HCEC 1CT (cell line): ENCODE measurements around the gene INTS15.
A peak's percentile ranks its signal among the peaks of the same experiment; 100 is the strongest.
"Not testable (repeated sequence)": the region's sequence is repeated elsewhere in the genome, so short reads cannot be mapped to it uniquely, and the experiment has no call there.

Experiments
- DNase-seq: peaks from one replicate; pipeline ENCODE4 v3.0.0-alpha.2; 2017

INTS15 gene

DNA sequence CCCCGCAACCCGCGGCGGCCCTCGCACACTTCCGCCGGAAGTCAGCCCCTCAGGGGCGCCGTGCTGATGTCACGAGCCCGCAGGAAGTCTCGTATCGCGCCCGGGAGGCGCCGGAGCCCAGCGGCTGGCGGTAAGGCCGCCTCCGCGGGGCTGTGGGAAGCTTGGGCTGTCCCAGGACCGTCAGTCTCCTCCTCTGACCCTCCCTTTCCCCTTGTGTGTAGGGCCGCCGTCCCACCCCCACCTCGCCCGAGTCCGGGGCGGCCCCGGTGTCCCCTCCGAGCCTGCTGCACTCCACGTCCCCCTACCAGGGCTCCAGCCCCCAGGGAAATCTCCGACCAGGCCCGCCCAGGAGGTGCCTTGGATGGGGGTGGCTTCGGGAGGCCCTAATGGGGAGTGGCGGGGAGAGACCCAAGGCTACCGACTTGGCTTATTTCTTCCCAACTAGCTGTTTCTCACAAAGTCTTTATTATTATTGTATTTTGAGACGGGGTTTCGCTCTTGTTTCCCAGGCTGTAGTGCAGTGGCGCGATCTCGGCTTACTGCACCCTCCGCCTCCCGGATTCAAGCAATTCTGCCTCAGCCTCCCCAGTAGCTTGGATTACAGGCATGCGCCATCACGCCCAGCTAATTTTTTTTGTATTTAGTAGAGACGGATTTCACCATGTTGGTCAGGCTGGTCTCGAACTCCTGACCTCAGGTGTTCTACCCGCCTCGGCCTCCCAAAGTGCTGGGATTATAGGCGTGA, 12.3 kb upstream of the INTS15 start, which contains the start of gene ZDHHC4:
ZDHHC4 (plus strand) TSS at position 86 of the 745 bp plus-strand sequence. CDS start 3,108 bp downstream, outside the sequence.
- peak; percentile 84 for DNase-seq

DNA sequence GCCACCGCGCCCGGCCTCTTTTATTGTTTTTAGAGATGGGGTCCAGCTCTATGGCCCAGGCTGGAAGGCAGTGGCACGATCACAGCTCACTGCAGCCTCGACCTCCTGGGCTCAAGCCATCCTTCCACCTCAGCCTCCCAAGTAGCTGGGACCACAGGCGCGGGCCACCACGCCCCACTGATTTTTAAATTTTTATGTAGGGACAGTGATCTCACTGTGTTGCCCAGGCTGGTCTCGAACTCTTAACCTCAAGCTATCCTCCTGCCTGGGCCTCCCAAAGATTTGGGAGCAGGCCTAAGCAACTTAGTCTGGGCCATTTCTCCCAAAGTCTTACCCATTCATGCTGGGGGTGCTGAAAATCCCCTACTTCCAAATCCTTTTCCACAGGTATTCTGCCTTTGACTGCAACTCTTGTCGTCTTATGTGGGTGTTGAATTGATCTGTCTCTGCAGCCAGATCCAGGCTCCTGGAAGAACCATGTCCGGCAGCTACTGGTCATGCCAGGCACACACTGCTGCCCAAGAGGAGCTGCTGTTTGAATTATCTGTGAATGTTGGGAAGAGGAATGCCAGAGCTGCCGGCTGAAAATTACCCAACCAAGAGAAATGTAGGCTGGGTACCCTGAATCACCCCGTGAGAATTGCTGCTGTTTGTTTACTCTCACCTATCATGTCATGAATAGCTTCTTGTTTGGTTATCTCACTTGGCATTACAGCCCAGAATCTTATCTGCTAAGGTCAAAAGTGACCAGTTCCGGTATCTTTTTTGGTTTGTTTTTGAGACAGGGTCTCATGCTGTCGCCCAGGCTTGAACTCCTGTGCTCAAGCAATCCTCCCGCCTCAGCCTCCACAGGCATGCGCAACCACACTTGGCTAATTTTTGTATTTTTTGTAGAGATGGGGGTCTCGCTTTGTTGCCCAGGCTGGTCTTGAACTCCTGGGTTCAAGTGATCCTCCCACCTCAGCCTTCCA, 11.4 kb upstream of the INTS15 start:
- peak; percentile 3 for DNase-seq

DNA sequence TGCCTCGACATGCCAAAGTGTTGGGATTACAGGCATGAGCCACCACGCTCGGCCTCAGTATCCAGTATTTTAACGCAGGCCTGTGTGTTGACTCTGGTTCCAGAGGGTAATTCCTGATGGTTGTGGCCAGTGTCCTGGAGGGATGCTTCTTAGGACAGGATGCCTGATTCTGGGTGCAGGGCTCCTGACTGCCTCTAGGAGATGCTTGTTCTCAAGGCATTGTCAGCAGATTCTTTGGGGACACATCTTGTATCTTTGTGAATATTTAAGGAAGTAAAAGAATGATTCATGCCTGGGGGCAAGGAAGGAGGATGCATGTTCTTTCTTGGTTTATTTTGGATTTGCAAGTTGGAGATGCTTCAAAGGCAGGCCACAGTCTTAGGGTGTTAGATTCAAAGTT, 10.4 kb upstream of the INTS15 start:
- DNase-seq, result peak; percentile 40

DNA sequence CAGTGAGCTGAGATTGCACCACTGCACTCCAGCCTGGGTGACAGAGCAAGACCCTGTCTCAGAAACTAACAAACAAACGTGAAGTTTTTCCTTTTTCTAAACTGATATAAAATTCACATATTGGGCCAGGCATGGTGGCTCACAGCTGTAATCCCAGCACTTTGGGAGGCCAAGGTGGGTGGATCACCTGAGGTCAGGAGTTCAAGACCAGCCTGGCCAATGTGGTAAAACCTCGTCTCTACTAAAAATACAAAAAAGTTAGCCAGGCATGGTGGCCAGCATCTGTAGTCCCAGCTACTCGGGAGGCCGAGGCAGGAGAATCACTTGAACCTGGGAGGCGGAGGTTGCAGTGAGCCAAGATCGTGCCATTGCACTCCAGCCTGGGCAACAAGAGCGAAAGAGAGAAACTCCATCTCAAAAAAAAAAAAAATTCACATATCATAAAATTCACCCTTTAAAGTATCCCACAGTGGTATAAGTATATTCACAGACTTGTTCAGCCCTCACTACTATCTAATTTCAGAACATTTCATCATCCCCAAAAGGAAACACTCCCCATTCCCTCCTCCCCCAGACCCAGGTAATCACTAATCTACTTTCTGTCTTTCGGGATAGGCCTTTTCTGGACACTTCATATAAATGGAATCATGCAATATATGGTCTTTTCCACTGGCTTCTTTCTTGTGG, 3.9 kb upstream of the INTS15 start:
- DNase-seq, result not testable (repeated sequence)

DNA sequence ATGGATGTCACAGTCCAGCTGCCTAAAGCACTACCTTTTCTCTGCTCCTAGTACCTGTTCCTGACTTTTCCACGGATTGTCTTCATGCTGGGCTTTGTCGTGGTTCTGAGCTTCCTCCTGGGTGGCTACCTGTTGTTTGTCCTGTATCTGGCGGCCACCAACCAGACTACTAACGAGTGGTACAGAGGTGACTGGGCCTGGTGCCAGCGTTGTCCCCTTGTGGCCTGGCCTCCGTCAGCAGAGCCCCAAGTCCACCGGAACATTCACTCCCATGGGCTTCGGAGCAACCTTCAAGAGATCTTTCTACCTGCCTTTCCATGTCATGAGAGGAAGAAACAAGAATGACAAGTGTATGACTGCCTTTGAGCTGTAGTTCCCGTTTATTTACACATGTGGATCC, 1.3 kb upstream of the INTS15 start:
- DNase-seq, result no peak

DNA sequence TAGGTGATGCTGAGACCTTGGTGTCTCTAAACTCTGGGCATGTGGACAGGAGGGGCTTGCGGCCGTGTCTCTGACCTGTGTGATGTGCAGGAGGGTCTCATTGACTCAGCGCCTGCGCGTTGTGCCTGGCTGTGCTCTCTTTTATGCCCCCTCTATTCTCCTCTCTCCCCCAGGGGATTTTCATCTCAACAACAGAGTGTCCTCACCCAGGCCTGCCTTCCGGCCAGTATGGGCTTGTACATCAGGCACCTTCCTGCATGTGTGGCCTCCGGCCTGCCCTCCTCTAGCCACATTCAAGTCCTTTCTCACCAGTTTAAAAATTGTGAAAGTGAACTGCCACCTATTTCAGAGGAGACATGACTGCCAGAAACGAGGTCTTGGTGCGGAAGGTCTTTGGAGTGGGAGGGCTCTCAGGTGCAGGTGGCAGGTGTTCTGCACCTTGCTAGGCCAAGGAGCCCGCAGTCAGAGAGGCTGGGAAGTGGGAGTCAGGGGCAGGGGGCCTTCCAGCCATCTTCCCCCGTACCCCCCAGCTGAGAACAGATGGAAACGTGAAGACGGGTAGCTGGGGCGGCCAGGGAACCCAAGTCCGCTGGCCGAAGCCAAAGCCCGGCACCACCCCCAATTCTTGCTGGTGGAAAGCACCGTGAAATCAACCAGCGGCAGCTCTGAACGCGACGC, 531 bp upstream of the INTS15 start:
- DNase-seq, result no peak

DNA sequence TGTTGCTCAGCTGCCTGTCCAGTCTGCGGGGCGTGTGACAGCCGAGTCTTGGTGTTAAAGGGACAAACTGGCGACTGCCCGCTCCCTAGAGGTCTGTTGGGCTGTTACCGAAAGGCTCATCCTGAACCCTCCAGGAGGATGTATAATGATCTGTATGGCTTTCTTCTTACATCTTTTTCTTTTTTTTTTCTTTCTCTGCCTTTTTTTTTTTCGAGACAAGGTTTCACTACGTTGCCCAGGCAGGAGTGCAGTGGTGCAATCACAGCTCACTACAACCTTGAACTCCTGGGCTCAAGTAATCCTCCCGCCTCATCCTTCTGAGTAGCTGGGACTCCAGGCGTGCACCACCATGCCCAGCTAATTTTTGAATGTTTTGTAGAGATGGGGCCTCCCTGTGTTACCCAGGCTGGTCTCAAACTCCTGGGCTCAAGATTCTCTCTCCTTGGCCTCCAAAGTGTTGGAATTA, 857 bp downstream of the INTS15 start:
- no peak for DNase-seq

DNA sequence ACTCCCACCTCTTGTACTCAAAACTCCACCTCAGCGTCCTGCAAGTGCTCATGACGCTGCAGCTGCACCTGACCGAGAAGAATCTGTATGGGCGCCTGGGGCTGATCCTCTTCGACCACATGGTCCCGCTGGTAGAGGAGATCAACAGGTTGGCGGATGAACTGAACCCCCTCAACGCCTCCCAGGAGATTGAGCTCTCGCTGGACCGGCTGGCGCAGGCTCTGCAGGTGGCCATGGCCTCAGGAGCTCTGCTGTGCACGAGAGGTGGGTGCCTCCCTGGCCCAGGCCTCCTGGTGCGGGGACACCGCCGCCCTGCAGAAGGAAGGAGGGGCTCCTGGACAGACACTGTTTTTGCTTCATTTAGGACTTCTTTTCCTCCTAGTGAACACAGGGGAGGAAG, 10.3 kb downstream of the INTS15 start:
- no peak for DNase-seq

DNA sequence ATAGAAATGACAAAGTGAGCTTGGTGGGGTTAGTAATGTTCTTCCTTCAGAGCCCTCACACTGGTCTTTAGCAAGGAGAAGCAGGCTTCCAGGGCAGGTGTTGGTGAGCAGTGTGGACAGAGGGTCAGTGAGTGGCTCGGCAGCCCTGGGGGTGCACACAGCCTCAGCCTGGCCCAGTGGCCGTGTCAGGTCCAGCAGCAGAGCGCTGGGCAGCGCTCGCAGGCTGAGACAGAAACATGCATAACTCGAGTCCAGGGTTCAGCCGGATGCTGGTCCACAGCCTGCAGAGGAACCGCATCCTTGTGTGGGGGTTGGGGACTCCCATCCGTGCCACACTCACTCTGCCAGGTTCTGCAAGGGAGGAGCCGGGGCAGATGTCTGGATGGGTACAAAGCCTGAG, 14.6 kb downstream of the INTS15 start:
- DNase-seq, result no peak

DNA sequence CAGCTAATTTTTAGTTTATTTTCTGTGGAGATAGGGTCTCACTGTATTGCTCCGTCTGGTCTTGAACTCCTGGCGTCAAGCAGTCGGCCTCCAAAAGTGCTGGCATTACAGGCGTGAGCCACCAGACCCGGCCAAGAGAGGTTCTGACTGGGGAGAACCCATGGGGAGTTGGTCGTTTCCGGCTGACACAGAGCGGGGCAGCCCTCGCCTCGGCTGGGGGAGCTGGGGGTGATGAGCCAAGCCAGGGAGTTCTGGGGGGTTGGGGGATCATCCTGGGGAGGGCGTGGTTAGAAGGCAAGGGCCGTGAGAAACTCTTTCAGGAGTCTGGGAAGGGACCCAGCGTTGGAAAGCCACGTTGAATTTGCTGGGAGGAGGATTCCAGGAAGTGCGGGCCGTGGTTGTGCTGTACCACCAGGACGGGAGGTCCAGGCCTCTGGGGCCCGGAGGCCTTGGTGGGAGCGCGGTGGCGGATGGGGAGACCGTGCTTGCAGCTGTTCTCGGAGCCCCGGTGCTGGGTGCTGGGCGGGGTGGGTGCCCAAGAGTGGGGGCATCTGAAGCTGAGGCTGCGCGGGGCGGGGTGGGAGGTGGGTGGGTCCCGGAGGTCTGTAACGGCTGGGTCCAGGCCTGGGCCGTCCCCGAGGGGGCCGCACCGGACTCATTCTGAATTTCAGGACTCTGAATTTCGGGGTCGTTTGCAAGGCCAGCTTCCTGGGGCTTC, 17.2 kb downstream of the INTS15 start:
- no peak for DNase-seq

DNA sequence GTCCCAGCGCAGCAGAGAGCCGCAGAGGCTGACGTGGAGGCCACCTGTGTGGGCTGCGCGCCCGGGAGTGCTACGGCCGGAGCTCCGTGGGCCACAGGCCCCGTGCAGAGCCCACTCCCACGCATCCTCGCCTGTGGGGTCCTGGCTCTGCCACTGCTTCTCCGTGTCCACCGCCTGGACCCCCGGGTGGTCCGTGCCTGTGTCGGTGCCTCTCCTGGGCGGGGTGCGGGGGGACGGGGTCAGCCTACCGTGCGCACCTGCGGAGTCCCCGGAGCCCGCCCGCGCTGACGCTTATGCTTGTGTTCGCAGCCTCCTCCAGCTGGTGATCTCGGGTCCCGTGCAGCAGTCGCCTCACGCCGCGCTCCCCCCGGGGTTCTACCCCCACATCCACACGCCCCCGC, 17.8 kb downstream of the INTS15 start:
- no peak for DNase-seq

DNA sequence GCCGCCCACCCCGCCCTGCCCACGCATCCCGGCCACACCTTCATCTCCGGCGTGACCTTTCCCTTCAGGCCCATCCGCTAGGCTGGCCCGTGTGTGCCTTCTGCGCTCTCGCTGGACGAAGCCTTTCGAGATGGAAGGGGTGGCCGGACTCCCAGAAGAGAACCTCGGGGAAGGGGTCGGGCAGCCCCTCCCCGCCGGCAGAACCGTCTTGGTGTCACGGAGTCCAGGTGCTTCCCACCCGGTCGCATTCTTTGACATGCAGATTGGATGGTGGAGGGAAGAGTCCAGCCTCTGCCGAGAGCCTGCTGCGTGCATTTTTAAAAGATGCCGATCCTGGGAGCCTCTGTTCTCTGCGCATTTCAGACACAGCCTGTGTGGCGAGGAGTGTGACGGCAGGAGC, 18.3 kb downstream of the INTS15 start:
- no peak for DNase-seq

DNA sequence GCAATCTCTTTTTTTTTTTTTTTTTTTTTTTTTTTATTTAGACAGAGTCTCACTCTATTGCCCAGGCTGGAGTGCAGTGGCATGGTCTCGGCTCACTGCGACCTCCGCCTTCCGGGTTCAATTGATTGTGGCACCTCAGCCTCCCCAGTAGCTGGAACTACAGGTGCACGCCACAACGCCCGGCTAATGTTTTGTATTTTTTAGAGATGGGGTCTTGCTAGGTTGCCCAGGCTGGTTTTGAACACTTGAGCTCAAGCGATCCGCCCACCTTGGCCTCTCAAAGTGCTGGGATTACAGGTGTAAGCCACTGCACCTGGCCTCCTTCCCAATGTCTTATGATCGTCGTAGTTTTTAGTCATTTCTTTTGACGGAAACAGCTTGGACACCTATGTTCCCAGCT, 19.0 kb downstream of the INTS15 start:
- DNase-seq, result no peak

DNA sequence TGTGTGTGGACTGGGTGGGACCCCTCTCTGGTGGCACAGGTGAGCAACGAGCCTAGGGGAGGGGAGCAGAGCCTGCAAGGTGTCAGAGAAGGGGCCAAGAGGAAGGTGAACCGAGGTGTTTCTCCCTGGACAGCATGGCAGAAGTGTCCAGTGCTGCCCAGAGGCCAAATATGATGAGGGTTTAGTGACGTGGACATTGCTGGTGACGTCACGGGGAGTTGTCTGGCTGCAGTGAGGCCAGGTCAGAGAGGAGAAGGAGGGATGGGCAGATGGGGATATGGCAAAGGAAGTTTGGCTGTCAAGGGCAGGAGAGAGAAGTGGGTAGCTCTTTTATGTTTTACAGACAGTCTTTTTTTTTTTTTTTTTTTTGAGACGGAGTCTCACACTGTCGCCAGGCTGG, 23.0 kb downstream of the INTS15 start:
- no peak for DNase-seq

DNA sequence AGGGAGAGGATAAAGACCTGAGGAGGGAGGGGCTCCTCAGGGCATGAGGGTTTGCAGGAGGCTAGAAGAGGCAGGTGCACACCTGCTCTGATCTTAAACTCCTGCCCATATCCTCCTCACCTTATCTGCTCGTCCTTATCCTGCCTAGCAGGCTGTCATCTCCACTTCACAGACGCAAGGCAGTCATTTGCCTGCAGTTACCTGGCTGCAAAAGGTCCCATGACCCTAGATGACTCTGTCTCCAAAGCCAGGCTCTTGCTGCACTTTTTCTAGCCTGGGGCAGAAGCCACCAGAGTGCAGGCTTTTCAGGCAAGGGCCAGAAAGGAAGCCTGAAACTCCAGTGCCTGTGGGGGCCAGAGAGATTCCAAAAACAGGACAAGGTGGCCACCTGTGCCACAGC, 23.9 kb downstream of the INTS15 start:
- DNase-seq, result no peak

DNA sequence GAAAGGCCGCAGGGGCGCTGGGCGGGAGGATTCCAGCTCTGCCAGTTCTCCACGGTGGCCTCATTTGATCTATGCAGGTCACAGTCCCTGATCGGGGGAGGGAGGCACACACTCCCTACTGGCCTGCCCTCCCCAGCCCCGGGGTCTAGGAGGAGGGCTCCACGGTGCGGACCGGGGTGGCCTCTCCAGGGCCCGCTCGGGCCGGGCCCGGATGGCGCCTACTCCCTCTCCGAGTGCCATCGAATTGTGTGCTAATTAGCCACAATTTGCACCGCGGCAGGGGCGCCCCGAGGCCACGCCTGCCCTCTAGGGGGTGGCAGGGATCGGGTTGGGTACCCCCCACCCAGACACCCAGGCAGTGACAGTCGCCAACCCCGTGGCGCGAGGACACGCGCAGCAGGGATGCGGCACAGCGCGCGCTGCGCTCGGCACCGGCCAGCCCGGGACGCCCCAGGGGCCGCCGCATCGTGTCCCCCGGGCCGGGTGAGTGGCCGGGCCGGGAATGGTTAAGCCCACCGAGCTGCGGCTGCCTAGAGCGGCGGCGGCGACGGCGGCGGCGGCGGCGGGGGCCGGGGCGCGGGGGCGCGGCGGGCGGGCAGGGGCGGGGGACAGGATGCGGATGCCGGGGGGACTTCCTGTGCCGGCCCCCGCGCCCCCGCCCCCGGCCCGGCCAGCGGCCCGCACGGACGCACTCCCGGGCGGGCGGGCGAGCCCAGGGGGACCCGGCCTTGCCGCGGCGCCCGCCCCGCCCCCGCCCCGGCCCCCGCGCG, 25.3 kb downstream of the INTS15 start, which contains the start of gene ZNF853:
ZNF853 (plus strand) TSS at position 658 of the 770 bp plus-strand sequence. CDS start 565 bp downstream, outside the sequence.
- DNase-seq, result no peak

DNA sequence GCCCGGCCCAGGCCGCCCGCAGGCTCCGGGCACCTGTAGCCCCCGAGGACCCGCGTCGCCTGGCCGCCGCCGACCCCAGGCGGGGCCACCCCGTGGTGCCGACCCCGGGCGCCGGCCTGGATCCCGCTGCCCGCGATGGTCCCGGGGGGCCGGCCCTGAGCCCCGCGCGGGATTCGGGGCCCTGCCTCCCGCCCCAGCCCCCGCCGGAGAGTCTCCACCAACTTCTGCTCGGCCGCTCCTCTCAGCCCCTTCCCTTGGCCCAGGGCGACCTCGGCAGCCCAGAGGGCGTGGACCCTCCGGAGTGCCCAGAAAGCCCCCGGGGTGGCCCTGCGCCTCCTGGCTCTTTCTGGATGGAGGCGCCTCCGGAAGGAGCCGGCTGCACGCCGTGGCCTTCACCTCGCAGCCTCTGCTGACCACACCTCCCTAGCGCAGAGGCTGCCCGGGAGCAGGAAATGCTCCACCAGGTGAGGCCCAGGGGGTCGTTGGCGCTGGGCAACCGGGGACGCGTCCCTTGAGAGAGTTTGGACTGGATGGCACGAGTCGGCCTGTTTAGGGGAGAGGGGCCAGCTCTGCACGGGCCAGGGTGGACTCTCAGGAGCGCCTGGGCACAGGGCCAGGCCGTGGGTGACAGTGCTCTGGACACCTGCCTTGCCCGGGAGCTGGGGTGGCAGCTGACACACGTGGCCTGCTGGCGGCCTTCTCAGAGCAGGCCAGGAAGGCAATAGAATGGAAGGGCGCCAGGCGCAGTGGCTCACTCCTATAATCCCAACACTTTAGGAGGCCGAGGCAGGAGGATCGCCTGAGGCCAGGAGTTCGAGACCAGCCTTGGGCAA, 26.1 kb downstream of the INTS15 start:
- DNase-seq, result no peak

DNA sequence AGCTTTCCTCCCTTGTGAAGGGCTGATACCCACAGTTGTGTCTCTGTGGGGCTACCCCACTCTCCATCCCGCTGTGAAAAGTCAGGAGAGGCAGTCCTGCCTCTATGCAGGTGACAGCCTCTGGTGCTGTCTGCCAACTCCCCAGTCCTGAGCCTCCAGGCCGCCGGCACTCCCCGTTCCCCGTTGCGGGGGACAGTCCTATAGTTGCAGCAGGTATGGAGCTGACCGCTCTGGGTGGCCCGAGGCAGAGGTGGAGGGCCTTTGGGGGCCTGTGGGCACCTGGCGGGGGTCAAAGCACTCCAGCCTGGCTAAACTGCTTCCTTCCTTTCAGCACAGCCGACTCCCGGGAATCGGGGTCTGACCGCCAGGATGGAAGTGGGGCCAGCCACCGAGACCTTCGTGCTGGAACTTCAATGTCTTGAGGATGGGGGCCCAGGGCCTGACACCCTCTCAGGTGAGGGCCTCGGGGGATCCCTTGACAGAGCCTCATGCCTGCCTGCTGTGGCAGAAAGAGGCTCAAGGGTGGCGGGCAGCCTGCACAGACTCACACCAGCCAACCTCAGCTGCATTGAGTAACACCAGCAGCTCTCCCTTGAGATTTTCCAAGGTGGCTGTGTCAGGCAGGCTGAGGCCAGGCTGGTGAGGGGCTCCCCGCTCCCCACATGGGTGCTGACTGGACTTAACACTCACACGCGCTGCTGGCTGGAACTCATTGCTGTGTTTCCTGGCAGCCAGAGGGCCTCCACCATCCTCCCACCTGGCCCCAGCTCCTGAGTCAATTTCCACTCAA, 27.2 kb downstream of the INTS15 start:
- DNase-seq, result no peak

DNA sequence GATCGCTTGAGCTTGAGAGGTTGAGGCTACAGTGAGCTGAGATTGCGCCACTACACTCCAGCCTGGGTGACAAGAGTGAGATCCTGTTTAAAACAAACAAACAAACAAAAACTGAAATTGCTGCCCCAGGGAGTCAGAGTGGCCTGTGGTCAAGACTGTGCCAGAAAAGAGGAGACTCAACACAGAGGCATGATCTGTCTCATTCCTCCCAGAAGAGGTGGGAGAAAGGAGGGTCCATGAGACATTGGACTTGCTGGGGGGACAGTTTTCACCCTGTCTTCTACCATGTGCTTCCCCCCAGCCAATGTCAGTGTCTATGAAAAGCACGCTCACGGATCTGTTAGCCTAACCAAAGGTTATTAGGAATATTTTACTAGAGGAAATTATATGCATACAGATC, 28.8 kb downstream of the INTS15 start:
- DNase-seq, result no peak
